NCI-H524 treated with DMSO at 0.1 percent for 48 hours (cell line): Measurements from ENCODE around the gene PRRX2.

ENCODE experiments used
- DNase-seq: peaks from one replicate; lab custom pipeline; 2025; lab: John Stamatoyannopoulos, UW

Gene PRRX2

GRCh38 chr9:129679537-129679936 lies 14.1 kb downstream of the PRRX2 start:
- DNase-seq = no peak

GRCh38 chr9:129681924-129682323 lies 16.5 kb downstream of the PRRX2 start:
- no peak for DNase-seq

DNA sequence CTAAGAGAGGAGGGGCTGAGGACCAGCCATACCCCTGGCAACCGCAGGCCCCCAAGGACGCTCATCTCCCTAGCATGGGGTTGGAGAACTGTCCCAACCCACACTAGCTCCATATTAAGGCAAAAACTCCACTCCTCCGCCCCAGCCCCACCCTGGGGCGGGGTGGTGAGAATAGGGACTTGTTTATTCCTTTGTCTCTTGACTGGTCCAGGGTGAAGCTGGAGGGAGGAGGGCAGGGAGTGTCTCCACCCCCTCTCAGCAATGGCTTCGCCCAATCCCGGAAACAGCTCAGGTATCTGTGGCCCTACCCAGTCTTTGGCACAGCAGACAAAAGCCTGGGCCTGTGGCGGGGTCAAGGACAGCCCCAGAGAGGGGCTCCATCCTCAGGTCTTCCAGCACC lies 16.9 kb downstream of the PRRX2 start:
- DNase-seq = no peak

DNA sequence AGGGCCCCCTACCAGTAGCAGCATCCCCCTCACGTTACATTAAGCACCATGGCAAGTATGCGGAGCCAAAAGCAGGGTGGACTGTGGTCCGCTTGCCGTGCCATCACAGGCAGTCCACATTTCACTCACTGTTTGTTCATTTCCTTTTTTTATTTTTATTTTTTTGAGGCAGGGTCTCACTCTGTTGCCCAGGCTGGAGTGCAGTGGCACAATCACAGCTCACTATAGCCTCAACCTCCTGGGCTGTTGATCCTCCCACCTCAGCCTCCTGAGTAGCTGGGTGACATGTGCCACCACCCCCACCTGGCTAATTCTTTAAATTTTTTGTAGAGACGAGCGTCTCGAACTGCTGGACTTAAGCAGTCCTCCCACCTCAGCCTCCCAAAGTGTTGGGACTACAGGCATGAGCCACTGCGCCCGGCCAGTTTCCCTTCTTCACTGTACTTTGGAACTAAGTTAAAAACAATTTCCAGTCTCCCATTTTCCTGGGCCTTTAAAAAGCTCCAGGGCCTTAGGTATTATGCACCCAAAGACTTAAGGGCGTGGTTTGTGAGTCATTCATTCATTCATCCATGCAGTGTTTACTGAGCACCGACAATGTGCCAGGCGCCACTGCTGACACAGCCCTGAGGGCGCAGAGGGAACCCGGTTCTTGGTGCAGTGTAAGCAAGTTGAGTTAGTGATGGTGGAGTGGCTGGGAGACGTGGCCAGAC lies 19.9 kb downstream of the PRRX2 start:
- no peak for DNase-seq

- no peak for DNase-seq
Observed at GRCh38 chr9:129685933-129686259, 20.4 kb downstream of the PRRX2 start.

GRCh38 chr9:129686736-129687135 lies 21.3 kb downstream of the PRRX2 start:
- DNase-seq = no peak

GRCh38 chr9:129687391-129687790 lies 21.9 kb downstream of the PRRX2 start:
- no peak for DNase-seq

- DNase-seq = no peak
Observed at GRCh38 chr9:129688285-129689043, 23.0 kb downstream of the PRRX2 start.

GRCh38 chr9:129692534-129692933 lies 27.1 kb downstream of the PRRX2 start:
- no peak for DNase-seq

DNA sequence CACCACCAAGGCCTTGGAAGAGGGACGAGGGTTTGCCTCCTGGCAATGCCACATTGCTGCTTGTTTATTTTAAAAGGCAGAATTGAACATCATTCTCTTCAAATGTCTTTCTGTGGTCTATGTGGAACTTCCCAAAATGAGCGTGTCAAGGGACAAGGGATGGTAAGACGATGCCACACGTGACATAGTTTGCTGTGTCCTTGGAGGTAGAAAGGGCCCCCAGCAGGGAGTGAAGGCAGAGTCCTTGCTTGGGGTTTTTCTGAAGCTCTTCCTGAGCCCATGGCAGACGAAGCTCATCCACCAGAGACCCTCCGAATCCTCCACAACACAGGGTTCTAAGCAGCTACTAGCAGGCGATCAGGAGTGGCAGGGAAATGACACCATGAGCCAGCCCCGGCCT lies 28.3 kb downstream of the PRRX2 start:
- no peak for DNase-seq

- DNase-seq = no peak
Observed at GRCh38 chr9:129694243-129694646, 28.8 kb downstream of the PRRX2 start.

- no peak for DNase-seq
Observed at GRCh38 chr9:129695870-129696269, 30.4 kb downstream of the PRRX2 start.

DNA sequence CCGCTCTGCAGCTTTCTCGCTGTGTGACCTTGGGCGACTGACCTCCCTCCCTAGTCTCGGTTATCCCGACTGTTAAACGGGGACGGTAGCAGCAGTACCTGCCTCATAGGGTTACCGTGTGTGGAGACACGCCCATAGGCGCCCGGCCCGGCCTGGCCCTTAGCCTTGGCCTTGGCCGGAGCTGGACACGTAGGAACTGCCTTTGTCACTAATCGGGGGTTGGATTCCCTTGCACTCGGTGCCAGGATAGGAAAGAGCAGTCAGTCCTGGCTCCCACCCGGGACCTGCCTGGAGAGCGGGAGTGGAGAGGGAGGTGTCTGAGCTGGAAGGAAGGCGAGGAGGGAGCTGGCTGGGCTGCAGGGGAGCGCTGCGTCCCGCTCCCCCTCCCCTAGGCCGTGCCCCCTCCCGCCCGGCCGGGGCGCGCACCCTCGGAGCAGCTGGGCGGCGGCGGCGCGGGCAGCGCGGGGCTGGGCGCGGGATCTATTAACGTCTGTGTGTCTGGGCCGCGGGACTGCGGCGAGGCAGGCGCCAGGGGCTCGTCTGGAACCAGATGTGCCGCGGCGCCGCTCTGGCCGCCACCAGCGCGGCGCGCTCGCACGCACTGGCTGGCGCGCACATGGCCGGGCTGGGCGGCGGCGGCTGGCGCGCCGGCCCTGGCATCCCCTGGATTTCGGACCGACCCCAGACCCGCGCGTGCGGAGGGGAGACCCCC lies 31.7 kb downstream of the PRRX2 start:
- DNase-seq = no peak

GRCh38 chr9:129697656-129698253 lies 32.3 kb downstream of the PRRX2 start:
- DNase-seq = no peak

- no peak for DNase-seq
Observed at GRCh38 chr9:129698254-129698757, 32.9 kb downstream of the PRRX2 start.

- no peak for DNase-seq
Observed at GRCh38 chr9:129701054-129701453, 35.6 kb downstream of the PRRX2 start.

- no peak for DNase-seq
Observed at GRCh38 chr9:129701549-129701948, 36.1 kb downstream of the PRRX2 start.

GRCh38 chr9:129702589-129703520 lies 37.4 kb downstream of the PRRX2 start:
- no peak for DNase-seq

DNA sequence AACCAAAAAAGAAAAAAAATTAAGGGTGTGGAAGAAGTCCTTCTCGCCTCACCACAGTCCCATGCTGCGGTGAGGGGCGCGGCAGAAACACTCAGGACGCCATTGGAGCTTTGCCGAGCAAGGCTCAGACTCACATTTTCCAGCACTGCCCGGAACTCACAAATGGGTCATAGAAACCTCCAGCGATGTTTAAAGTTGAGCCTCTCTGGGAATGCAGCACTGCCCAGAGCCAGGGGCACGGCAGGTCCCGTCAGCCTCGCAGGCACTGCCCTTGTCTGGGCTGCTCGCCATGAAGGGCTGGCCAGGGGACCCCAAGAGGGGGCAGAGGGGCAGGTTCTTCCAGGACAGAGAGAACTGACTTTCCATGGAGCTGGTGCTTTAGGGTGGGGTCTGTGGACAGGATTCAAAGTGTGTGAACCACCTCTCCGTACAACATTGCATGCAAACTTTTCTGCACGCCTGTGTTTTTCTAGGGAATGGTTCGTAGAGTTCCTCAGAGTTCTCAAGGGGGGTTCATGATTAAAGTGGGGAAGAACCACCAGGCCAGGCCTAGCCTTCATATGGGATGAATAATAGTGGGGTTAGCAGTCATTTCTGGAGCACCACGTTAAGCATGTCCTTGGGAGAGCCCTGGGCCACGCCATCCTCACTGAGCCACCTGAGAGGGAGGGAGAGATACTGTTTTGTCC lies 38.4 kb downstream of the PRRX2 start:
- no peak for DNase-seq

- no peak for DNase-seq
Observed at GRCh38 chr9:129704807-129705206, 39.4 kb downstream of the PRRX2 start.

DNA sequence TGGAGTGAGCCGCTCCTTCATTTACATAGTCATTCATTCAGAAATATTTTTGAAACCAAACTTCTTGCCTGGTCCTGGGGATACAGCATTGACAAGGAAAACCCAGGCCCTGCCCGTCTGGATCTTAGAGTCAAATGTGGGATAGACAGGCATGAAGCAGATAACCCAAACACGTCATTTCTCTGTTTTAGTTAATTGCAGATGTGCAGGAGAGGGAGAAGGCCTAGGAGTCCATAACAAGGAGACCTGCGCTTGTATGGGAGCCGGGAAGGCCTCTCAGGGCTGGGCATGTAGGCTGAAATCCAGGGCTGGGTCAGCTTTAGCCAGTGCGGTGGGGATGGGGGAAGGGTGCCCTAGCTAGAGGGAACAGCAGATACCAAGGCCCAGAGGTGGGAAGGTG lies 43.3 kb downstream of the PRRX2 start:
- no peak for DNase-seq
